ENCODE data around the gene DGCR6L. TPM values are rescaled to one million over a fixed set of nuclear protein-coding genes. Genes with fewer than 3 reads are reported as not detected.
"Not testable (repeated sequence)": the region's sequence is repeated elsewhere in the genome, so short reads cannot be mapped to it uniquely, and the experiment has no call there.

DGCR6L gene
- total and polyA plus RNA-seq, 3 experiments from 2014 or later = 46.8 to 150 (median 48.4) TPM

- H3K27ac Mint-ChIP-seq = not testable (repeated sequence)
Observed at GRCh38 chr22:20360261-20360660, 40.4 kb upstream of the DGCR6L start.

GRCh38 chr22:20358503-20359239 is 38.8 kb upstream of the DGCR6L start:
- H3K4me1 Mint-ChIP-seq; H3K36me3 ChIP-seq (ENCODE audit: insufficient read depth, low read length); H3K4me3 ChIP-seq (ENCODE audit: low read length); DNase-seq; H3K27me3 Mint-ChIP-seq; H3K27ac ChIP-seq (ENCODE audit: low read depth, low read length); H3K27ac Mint-ChIP-seq; H3K4me3 Mint-ChIP-seq; H3K9me3 ChIP-seq (ENCODE audit: low read length); H3K36me3 Mint-ChIP-seq; CTCF ChIA-PET; H3K4me1 ChIP-seq (ENCODE audit: insufficient read depth, low read length); H3K27me3 ChIP-seq (ENCODE audit: insufficient read depth, low read length, poor library complexity, severe bottlenecking); POLR2A ChIA-PET; H3K9me3 Mint-ChIP-seq: not testable (repeated sequence)

More at GRCh38 chr22:20360261-20360660, 40.4 kb upstream of the DGCR6L start:
- H3K4me3 ChIP-seq (ENCODE audit: low read length); H3K4me1 Mint-ChIP-seq; H3K4me3 Mint-ChIP-seq; H3K27me3 Mint-ChIP-seq; H3K9me3 ChIP-seq (ENCODE audit: low read length); H3K36me3 Mint-ChIP-seq; DNase-seq; CTCF ChIA-PET; H3K4me1 ChIP-seq (ENCODE audit: insufficient read depth, low read length); H3K36me3 ChIP-seq (ENCODE audit: insufficient read depth, low read length); H3K27me3 ChIP-seq (ENCODE audit: insufficient read depth, low read length, poor library complexity, severe bottlenecking); POLR2A ChIA-PET; H3K27ac ChIP-seq (ENCODE audit: low read depth, low read length); H3K9me3 Mint-ChIP-seq: not testable (repeated sequence)

DNA sequence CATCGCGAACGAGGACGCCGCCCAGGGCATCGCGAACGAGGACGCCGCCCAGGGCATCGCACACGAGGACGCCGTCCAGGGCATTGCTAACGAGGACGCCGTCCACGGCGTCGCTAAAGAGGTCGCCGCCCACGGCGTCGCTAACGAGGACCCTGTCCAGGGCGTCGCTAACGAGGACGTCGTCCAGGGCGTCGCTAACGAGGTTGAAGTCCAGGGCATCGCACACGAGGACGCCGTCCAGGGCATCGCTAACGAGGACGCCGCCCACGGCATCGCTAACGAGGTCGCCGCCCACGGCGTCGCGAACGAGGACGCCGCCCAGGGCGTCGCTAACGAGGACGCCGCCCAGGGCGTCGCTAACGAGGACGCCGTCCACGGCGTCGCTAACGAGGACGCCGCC is 38.1 kb upstream of the DGCR6L start:
- H3K36me3 ChIP-seq (ENCODE audit: insufficient read depth, low read length); H3K9me3 Mint-ChIP-seq; H3K27ac Mint-ChIP-seq; H3K4me1 ChIP-seq (ENCODE audit: insufficient read depth, low read length); H3K27me3 ChIP-seq (ENCODE audit: insufficient read depth, low read length, poor library complexity, severe bottlenecking); H3K9me3 ChIP-seq (ENCODE audit: low read length); CTCF ChIA-PET; H3K4me3 ChIP-seq (ENCODE audit: low read length); H3K36me3 Mint-ChIP-seq; DNase-seq; H3K27ac ChIP-seq (ENCODE audit: low read depth, low read length); H3K4me3 Mint-ChIP-seq; H3K4me1 Mint-ChIP-seq; H3K27me3 Mint-ChIP-seq; POLR2A ChIA-PET: not testable (repeated sequence)

DNA sequence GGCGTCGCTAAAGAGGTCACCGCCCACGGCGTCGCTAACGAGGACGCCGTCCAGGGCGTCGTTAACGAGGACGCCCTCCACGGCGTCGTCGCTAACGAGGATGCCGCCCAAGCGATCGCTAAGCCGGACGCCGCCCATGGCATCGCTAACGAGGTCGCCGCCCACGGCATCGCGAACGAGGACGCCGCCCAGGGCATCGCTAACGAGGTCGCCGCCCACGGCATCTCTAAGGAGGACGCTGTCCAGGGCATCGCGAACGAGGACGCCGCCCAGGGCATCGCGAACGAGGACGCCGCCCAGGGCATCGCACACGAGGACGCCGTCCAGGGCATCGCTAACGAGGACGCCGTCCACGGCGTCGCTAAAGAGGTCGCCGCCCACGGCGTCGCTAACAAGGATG is 37.0 kb upstream of the DGCR6L start:
- H3K4me3 Mint-ChIP-seq; H3K9me3 Mint-ChIP-seq; H3K27me3 ChIP-seq (ENCODE audit: insufficient read depth, low read length, poor library complexity, severe bottlenecking); H3K27ac ChIP-seq (ENCODE audit: low read depth, low read length); H3K27ac Mint-ChIP-seq; POLR2A ChIA-PET; H3K36me3 Mint-ChIP-seq; H3K4me1 ChIP-seq (ENCODE audit: insufficient read depth, low read length); CTCF ChIA-PET; DNase-seq; H3K36me3 ChIP-seq (ENCODE audit: insufficient read depth, low read length); H3K4me3 ChIP-seq (ENCODE audit: low read length); H3K9me3 ChIP-seq (ENCODE audit: low read length); H3K27me3 Mint-ChIP-seq; H3K4me1 Mint-ChIP-seq: not testable (repeated sequence)

GRCh38 chr22:20355939-20356636 is 36.2 kb upstream of the DGCR6L start:
- H3K27me3 ChIP-seq (ENCODE audit: insufficient read depth, low read length, poor library complexity, severe bottlenecking); H3K36me3 Mint-ChIP-seq; H3K4me3 ChIP-seq (ENCODE audit: low read length); H3K36me3 ChIP-seq (ENCODE audit: insufficient read depth, low read length); H3K27me3 Mint-ChIP-seq; H3K4me1 Mint-ChIP-seq; H3K27ac Mint-ChIP-seq; CTCF ChIA-PET; DNase-seq; H3K4me1 ChIP-seq (ENCODE audit: insufficient read depth, low read length); H3K27ac ChIP-seq (ENCODE audit: low read depth, low read length); H3K9me3 ChIP-seq (ENCODE audit: low read length); H3K9me3 Mint-ChIP-seq; POLR2A ChIA-PET; H3K4me3 Mint-ChIP-seq: not testable (repeated sequence)

DNA sequence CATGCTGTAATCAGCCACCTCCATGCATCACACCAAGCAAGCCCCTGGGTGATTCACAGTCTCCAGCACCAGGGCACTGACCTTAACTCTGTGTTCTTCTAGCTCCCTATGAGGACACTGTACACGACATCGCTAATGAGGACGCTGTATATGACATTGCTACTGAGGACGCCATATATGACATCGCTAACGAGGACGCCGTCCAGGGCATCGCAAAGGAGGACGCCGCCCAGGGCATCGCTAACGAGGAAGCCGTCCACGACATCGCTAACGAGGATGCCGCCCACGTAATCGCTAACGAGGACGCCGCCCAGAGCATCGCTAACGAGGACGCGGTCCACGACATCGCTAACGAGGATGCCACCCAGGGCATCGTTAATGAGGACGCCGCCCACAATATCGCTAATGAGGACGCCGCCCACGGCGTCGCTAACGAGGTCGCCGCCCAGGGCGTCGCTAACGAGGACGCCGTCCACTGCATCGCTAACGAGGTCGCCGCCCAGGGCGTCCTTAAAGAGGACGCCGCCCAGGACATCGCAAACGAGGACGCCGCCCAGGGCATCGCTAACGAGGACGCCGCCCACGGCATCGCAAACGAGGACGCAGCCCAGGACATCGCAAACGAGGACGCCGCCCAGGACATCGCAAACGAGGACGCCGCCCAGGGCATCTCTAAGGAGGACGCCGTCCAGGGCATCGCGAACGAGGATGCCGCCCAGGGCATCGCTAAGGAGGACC is 34.5 kb upstream of the DGCR6L start:
- Mint-ChIP-seq H3K4me1 (no peaks in the 10 kb centered on the region), H3K27ac (no peak overlapping the region), H3K36me3 (no peaks in the 10 kb centered on the region), H3K27me3 (no peaks in the 10 kb centered on the region), H3K9me3 (no peaks in the 10 kb centered on the region), H3K4me3 (no peak overlapping the region)
- no peak for DNase-seq
- Histone ChIP-seq H3K27me3 (ENCODE audit: insufficient read depth, low read length, poor library complexity, severe bottlenecking) (no peaks in the 10 kb centered on the region), H3K36me3 (ENCODE audit: insufficient read depth, low read length) (no peaks in the 10 kb centered on the region), H3K27ac (ENCODE audit: low read depth, low read length) (no peak overlapping the region), H3K4me3 (ENCODE audit: low read length) (no peak overlapping the region), H3K9me3 (ENCODE audit: low read length) (no peaks in the 10 kb centered on the region), H3K4me1 (ENCODE audit: insufficient read depth, low read length) (no peaks in the 10 kb centered on the region)
- ChIA-PET CTCF (no interaction called here), POLR2A (no interaction called here)

- H3K27ac ChIP-seq (ENCODE audit: low read depth, low read length); H3K4me3 ChIP-seq (ENCODE audit: low read length); H3K4me1 ChIP-seq (ENCODE audit: insufficient read depth, low read length); H3K4me1 Mint-ChIP-seq; POLR2A ChIA-PET; CTCF ChIA-PET; H3K27me3 ChIP-seq (ENCODE audit: insufficient read depth, low read length, poor library complexity, severe bottlenecking); H3K27ac Mint-ChIP-seq; H3K27me3 Mint-ChIP-seq; H3K9me3 Mint-ChIP-seq; H3K9me3 ChIP-seq (ENCODE audit: low read length); DNase-seq; H3K36me3 Mint-ChIP-seq; H3K4me3 Mint-ChIP-seq; H3K36me3 ChIP-seq (ENCODE audit: insufficient read depth, low read length): not testable (repeated sequence)
Observed at GRCh38 chr22:20352536-20352935, 32.7 kb upstream of the DGCR6L start.

DNA sequence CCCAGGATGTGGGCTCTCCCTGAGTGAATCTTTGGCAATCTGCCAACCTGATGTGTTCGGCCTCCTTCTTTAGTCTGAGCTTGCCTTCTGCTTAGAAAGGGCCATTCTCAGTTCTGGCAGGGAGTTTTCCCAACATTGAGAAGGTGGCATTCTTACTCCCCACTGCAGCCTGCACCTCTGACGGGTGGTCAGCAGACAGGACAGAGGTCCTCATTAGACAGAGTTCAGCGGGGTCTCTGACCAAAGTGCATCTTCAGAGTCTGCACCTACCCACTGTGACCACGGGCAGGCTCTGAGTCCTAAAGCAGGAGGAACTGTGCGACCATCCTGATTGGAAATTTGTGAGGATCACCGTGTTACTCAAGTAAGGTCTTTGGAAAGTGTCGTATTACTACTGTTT is 26.7 kb upstream of the DGCR6L start:
- H3K4me3 Mint-ChIP-seq; H3K9me3 Mint-ChIP-seq; CTCF ChIA-PET; H3K27ac ChIP-seq (ENCODE audit: low read depth, low read length); H3K36me3 Mint-ChIP-seq; POLR2A ChIA-PET; H3K4me3 ChIP-seq (ENCODE audit: low read length); DNase-seq; H3K27me3 Mint-ChIP-seq; H3K27ac Mint-ChIP-seq; H3K4me1 ChIP-seq (ENCODE audit: insufficient read depth, low read length); H3K9me3 ChIP-seq (ENCODE audit: low read length); H3K4me1 Mint-ChIP-seq; H3K27me3 ChIP-seq (ENCODE audit: insufficient read depth, low read length, poor library complexity, severe bottlenecking); H3K36me3 ChIP-seq (ENCODE audit: insufficient read depth, low read length): not testable (repeated sequence)
